PC-9 (cell line): ENCODE data around the gene DRC1.

Experiments used
- EZH2 ChIP-seq: fragments of 200-600 bp; sonication (generic); IDR thresholded peaks from 2 replicates; pipeline ENCODE4 v1.8.0; 2017; ENCODE audit warnings: antibody characterized with exemption, low read depth
- TF ChIP-seq, protein P1 (sequence below): fragments of 200-600 bp; sonication (generic); conservative IDR thresholded peaks from 2 replicates; pipeline ENCODE4 v1.6.1; 2017; ENCODE audit warnings: mixed run types, antibody characterized with exemption, mild to moderate bottlenecking, moderate library complexity

DNA sequence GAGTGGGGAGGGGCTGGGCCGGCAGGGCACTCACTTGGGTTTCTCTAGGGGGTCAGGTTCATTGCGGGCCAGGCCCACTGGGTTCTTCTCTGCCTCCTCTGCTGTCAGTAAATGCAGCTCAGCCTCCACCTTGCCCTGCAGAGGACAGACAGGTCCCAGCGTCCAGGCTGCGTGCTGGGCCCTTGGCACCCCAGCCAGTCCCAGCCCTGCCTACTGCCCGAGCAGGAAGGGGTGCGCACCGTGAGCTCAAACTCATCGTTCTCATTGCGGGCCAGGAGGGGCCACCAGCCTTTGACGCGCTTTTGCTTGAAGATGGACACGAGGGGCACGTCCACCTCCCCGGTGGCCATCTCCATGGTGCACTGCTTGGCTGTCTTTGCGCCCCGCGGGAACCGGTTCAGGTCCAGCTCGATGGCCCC is 58.9 kb downstream of the DRC1 start:
- TF ChIP-seq, protein P1, sequence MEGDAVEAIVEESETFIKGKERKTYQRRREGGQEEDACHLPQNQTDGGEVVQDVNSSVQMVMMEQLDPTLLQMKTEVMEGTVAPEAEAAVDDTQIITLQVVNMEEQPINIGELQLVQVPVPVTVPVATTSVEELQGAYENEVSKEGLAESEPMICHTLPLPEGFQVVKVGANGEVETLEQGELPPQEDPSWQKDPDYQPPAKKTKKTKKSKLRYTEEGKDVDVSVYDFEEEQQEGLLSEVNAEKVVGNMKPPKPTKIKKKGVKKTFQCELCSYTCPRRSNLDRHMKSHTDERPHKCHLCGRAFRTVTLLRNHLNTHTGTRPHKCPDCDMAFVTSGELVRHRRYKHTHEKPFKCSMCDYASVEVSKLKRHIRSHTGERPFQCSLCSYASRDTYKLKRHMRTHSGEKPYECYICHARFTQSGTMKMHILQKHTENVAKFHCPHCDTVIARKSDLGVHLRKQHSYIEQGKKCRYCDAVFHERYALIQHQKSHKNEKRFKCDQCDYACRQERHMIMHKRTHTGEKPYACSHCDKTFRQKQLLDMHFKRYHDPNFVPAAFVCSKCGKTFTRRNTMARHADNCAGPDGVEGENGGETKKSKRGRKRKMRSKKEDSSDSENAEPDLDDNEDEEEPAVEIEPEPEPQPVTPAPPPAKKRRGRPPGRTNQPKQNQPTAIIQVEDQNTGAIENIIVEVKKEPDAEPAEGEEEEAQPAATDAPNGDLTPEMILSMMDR, result no peak
- TF ChIP-seq EZH2, result no peak
